HFF-Myc (cell line): ENCODE results near the gene SUFU.

ENCODE experiments used
- DNase-seq: peaks from one replicate; pipeline ENCODE4 v3.0.0-alpha.2; 2011; ENCODE audit warnings: low read depth; ENCODE audit errors: extremely low read depth
- H3K4me3 ChIP-seq: replicated peaks from 2 replicates; pipeline ENCODE4 v1.5.1; 2011; ENCODE audit warnings: low read depth, mild to moderate bottlenecking, control low read depth, low read length
- CTCF ChIP-seq: IDR thresholded peaks from 2 replicates; pipeline ENCODE4 v1.5.1; 2012; ENCODE audit warnings: mild to moderate bottlenecking, low read depth, low read length, control low read depth; ENCODE audit errors: missing control alignments

Gene SUFU

GRCh38 chr10:102555781-102556328 is 52.1 kb downstream of the SUFU start:
- no peak overlapping the region for H3K4me3 ChIP-seq
- no peak for TF ChIP-seq CTCF
- DNase-seq, result no peak

- no peak overlapping the region for H3K4me3 ChIP-seq
- DNase-seq, result no peak
- TF ChIP-seq CTCF, result no peak
Measured at GRCh38 chr10:102557569-102557968, 53.8 kb downstream of the SUFU start.

GRCh38 chr10:102559764-102560163 is 56.0 kb downstream of the SUFU start:
- no peak overlapping the region for H3K4me3 ChIP-seq
- no peak for TF ChIP-seq CTCF
- no peak for DNase-seq

- no peak for DNase-seq
- no peak for TF ChIP-seq CTCF
- no peak overlapping the region for H3K4me3 ChIP-seq
Measured at GRCh38 chr10:102564209-102564834, 60.5 kb downstream of the SUFU start.

GRCh38 chr10:102565793-102566192 is 62.0 kb downstream of the SUFU start:
- no peak for DNase-seq
- TF ChIP-seq CTCF, result peak; percentile 22
- no peak overlapping the region for H3K4me3 ChIP-seq

GRCh38 chr10:102578782-102579181 is 75.0 kb downstream of the SUFU start:
- H3K4me3 ChIP-seq, result no peak overlapping the region
- no peak for DNase-seq
- TF ChIP-seq CTCF, result no peak

GRCh38 chr10:102579328-102579727 is 75.6 kb downstream of the SUFU start:
- no peak overlapping the region for H3K4me3 ChIP-seq
- no peak for TF ChIP-seq CTCF
- no peak for DNase-seq
